IPS DF 19.7 (cell line): ENCODE data around the gene APOC1.
"Not testable (repeated sequence)": the region's sequence is repeated elsewhere in the genome, so short reads cannot be mapped to it uniquely, and the experiment has no call there.

Source experiments
- DNase-seq: peaks from one replicate; pipeline ENCODE4 v3.0.0-alpha.2; 2013; ENCODE audit warnings: low read depth, low spot score

APOC1 gene

GRCh38 chr19:44914433-44915206 is at the start of gene APOC1:
Gene APOC1 (plus strand): TSS chr19:44914608. CDS start chr19:44914892, 284 bp downstream.
- DNase-seq, result not testable (repeated sequence)

GRCh38 chr19:44865196-44865767 is 49.1 kb upstream of the APOC1 start:
- no peak for DNase-seq

- no peak for DNase-seq
These were observed 47.7 kb upstream of the APOC1 start for GRCh38 chr19:44866664-44867063.

DNA sequence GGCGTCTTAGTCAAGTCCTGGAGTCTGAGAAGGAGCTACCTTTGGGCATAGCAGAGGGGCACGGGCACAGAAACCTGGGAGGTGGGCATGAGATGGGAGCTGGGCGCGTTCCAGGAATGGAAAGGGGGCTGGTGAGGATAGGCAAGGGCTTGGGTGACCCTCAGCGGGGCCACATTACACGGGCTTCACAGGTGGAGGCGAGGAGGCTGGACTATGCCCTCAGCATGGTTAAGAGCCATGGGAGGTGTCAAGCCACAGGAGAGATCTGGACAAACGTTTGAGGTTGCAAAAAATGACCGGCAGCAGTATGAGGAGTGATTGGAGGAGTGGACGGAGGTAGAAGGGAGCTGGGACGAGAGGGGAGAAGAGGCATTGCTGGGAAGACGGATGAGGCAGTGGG is 46.8 kb upstream of the APOC1 start:
- DNase-seq, result no peak

DNA sequence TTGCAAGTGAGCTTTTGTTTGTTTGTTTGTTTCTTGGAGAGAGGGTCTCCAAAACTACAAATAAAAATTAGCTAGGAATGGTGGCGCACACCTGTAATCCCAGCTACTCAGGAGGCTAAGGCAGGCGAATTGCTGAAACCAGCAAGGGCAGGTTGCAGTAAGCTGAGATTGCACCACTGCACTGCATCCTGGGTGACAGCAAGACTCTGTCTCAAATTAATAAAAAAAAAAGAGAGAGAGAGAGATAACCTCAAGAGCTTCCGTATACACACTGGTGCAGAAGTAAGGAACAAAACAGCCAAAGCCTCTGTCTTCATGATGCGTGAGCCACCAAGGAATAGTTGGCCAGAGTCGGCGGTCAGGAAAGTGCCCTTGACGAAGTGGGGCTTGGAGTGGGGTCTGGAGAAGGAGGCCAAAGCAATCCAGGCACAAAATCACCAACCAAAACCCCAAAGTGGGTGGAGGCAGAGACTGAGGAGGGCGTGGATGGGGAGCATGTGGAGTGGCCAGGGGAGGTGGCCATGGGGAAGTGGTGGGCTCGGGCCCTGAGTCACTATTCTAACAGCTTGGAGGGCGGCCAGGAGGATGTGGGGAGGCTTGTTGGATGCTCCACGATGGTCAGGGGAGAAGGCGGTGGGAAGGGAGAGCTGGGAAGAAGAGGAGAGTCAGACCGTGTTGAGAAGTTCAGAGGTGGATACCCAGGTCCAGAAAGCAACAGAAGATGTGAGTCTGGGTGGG is 44.5 kb upstream of the APOC1 start:
- no peak for DNase-seq

DNA sequence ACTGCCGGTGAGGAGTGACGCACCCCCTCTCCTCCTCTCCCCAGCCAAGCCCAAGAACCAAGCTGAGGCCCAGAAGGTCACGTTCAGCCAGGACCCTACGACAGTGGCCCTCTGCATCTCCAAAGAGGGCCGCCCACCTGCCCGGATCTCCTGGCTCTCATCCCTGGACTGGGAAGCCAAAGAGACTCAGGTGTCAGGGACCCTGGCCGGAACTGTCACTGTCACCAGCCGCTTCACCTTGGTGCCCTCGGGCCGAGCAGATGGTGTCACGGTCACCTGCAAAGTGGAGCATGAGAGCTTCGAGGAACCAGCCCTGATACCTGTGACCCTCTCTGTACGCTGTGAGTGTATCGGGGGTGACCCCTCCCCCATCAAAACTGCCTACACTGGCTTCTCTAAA is 42.6 kb upstream of the APOC1 start:
- DNase-seq, result no peak

DNA sequence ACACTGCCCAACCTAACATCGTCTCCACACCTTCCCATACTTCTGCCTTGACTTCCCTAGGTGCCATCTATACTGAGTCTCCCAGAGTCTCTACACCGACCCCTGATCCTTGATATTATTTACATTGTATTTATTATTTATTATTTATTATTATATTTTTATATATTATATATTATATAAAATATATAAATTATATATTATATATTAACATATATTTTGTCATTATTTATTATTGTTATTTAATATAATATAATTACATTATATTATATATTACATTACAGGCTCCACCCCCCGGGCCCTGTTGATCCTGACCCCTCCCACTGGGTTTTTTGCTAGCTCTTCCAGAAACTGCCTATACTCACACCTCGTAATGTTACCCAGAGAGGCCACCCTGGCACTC is 41.7 kb upstream of the APOC1 start:
- DNase-seq, result no peak

- DNase-seq, result no peak
These were observed 40.1 kb upstream of the APOC1 start for GRCh38 chr19:44874317-44874716.

GRCh38 chr19:44875666-44876451 is 38.5 kb upstream of the APOC1 start:
- no peak for DNase-seq

DNA sequence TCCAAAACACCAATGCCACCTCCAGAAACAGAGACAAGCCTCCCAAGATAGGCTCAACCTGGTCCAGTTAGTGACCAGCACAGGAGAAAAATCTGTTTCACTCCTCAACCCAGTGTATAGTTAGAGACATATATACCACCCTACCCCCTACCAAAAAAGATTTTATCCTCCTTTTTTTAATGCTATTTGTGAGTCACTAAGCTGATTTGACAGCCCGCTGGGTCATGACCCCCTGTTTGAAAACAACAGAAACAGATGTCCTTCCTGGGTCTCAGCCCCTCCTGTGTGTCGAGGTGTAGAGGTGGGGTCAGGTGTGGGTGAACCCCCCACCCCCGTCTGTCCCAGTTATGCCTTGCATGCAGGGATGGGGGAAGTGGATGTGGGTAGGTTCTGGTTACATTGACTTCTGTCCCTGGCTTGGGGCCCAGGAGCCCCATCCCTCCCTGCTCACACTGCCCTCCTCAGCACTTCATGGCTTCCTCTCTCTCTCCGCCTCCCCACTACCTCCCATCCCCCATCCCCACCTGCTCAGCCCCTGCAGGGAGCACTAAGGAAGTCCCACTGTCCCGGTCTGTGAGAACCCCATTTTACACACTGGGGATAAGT is 37.4 kb upstream of the APOC1 start:
- DNase-seq, result no peak

GRCh38 chr19:44878120-44878865 is 36.1 kb upstream of the APOC1 start:
- DNase-seq, result no peak

- no peak for DNase-seq
These were observed 34.9 kb upstream of the APOC1 start for GRCh38 chr19:44879309-44880065.

- no peak for DNase-seq
These were observed 32.3 kb upstream of the APOC1 start for GRCh38 chr19:44882063-44882462.

DNA sequence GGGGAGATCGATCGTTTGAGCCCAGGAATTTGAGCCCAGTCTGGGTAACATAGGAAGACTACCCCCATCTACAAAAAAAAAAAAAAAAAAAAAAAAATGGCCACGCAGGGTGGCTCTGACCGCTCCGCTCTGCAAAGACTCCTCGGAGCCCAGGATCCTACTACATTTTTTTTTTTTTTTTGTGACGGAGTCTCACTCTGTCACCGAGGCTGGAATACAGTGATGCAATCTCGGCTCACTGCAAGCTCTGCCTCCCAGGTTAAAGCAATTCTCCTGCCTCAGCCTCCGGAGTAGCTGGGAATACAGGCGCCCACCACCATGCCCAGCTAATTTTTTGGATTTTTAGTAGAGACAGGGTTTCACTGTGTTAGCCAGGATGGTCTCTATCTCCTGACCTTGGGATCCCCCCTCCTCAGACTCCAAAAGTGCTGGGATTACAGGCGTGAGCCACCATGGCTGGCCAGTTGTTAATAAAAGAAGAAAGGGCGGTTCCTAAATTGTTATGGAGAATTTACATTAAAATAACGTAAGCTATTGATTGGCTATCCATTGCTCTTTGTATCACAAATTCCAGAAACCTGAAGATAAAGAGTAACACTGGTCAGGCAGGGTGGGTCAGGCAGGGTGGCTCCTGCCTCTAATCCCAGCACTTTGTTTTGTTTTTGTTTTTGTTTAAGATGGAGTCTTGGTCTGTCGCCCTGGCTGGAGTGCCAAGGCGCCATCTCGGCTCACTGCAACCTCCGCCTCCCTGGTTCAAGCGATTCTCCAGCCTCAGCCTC is 31.6 kb upstream of the APOC1 start:
- DNase-seq, result not testable (repeated sequence)

- no peak for DNase-seq
These were observed 30.5 kb upstream of the APOC1 start for GRCh38 chr19:44883922-44884321.

DNA sequence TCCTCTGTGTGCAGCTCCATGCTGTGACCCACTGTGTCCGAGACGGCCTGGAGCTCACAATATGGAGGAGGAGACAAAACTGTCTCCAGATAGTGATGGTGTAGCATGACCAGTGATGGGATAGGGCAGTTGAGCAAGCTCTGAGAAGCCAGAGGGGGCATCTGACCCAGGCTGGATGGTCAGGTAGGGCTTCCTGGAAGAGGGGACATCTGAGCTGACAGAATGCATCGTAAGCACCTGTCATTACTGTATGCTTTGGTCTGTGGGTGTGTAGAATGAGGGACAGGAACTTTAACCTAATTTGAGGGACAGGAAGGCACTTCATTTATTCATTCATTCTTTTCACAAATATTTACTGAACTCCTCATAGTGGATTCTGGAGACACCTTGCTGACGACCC is 29.8 kb upstream of the APOC1 start:
- DNase-seq, result no peak

DNA sequence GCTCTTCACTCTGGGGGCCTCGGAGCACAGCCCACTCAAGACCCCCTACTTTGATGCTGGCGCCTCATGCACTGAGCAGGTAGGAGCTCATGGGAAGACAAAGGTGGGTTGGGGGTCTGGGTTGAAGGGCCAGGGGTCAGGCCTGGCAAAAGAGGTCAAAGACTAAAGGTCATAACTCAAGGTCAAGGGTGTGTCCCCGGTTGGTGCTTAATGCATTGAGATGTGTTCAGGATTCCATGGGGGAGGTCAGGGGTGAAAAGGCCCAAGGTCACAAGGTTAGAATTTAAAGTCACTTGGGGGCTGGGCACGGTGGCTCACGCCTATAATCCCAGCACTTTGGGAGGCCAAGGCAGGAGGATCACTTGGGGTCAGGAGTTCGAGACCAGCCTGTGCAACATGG is 28.3 kb upstream of the APOC1 start:
- DNase-seq, result no peak

- DNase-seq, result no peak
These were observed 26.8 kb upstream of the APOC1 start for GRCh38 chr19:44887648-44888047.

DNA sequence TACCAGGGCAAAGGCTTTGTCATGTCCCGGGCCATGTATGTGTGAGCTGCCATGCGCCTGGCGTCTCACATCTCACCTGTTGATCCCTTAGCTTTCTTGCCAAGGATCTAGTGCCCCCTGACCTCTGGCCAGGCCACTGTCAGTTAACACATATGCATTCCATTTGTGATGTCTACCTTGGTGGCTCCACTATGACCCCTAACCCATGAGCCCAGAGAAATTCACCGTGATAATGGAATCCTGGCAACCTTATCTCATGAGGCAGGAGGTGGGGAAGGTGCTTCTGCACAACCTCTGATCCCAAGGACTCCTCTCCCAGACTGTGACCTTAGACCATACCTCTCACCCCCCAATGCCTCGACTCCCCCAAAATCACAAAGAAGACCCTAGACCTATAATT is 26.1 kb upstream of the APOC1 start:
- DNase-seq, result not testable (repeated sequence)
